Activated CD4-positive, CD25-positive, alpha-beta regulatory T cell treated with anti-CD3 and anti-CD28 coated beads, Interleukin-2, amount 50 U/mL, for 24 hours (primary cell): ENCODE results near the gene CSPG4.
A peak's percentile ranks its signal among the peaks of the same experiment; 100 is the strongest.

Experiments
- ATAC-seq, 2 donors: fragments of 150-1000 bp; cut with Tn5 transposase; one replicate each; pipeline ENCODE4 v1.10.0; 2021; ENCODE audit warnings: mild to moderate bottlenecking in 1 of 2, moderate library complexity in 1 of 2

The CSPG4 gene

GRCh38 chr15:75669191-75669878, 43.3 kb downstream of the CSPG4 start:
- ATAC-seq, result peak; percentile 15 to 20

- ATAC-seq, result no peak
These were observed 45.7 kb downstream of the CSPG4 start for GRCh38 chr15:75666823-75667501.

- no peak for ATAC-seq
These were observed 48.7 kb downstream of the CSPG4 start for GRCh38 chr15:75663931-75664421.

- ATAC-seq, result no peak
These were observed 49.7 kb downstream of the CSPG4 start for GRCh38 chr15:75662823-75663519.

- ATAC-seq, result no peak
These were observed 50.9 kb downstream of the CSPG4 start for GRCh38 chr15:75661756-75662140.

- ATAC-seq, result no peak
These were observed 51.4 kb downstream of the CSPG4 start for GRCh38 chr15:75661100-75661755.

GRCh38 chr15:75659928-75660645, 52.6 kb downstream of the CSPG4 start:
- ATAC-seq, result no peak

GRCh38 chr15:75659141-75659771, 53.4 kb downstream of the CSPG4 start:
- no peak for ATAC-seq

- ATAC-seq, result no peak
These were observed 55.8 kb downstream of the CSPG4 start for GRCh38 chr15:75656813-75657212.

- no peak for ATAC-seq
These were observed 56.3 kb downstream of the CSPG4 start for GRCh38 chr15:75656331-75656730.

- ATAC-seq, result no peak
These were observed 56.7 kb downstream of the CSPG4 start for GRCh38 chr15:75655931-75656330.

- no peak for ATAC-seq
These were observed 58.3 kb downstream of the CSPG4 start for GRCh38 chr15:75654201-75654907.

GRCh38 chr15:75653347-75653913, 59.2 kb downstream of the CSPG4 start:
- no peak for ATAC-seq

- no peak for ATAC-seq
These were observed 60.7 kb downstream of the CSPG4 start for GRCh38 chr15:75651810-75652543.

GRCh38 chr15:75650908-75651809, 61.5 kb downstream of the CSPG4 start:
- no peak for ATAC-seq

- no peak for ATAC-seq
These were observed 62.8 kb downstream of the CSPG4 start for GRCh38 chr15:75649848-75650247.

- ATAC-seq, result no peak
These were observed 63.4 kb downstream of the CSPG4 start for GRCh38 chr15:75649045-75649761.
